Mucosa of stomach (tissue), 1 donor: Measurements from ENCODE around the gene IFITM10.

Experiments used
- H3K27me3 ChIP-seq: one replicate; pipeline ENCODE4 v1.7.0; 2013; ENCODE audit warnings: mild to moderate bottlenecking, low read length; ENCODE audit not compliant: control insufficient read depth, insufficient read depth
- H3K36me3 ChIP-seq: one replicate; pipeline ENCODE4 v1.7.0; 2013; ENCODE audit warnings: low read length; ENCODE audit not compliant: control insufficient read depth, insufficient read depth
- H3K4me1 ChIP-seq: one replicate; pipeline ENCODE4 v1.7.0; 2013; ENCODE audit warnings: mild to moderate bottlenecking, low read length; ENCODE audit not compliant: control insufficient read depth, insufficient read depth
- H3K4me3 ChIP-seq: one replicate; pipeline ENCODE4 v1.7.0; 2013; ENCODE audit warnings: low read length
- H3K9ac ChIP-seq: one replicate; pipeline ENCODE4 v1.7.0; 2013; ENCODE audit warnings: mild to moderate bottlenecking, low read length, moderate library complexity
- H3K9me3 ChIP-seq: one replicate; pipeline ENCODE4 v1.7.0; 2013; ENCODE audit warnings: mild to moderate bottlenecking, low read length, moderate library complexity; ENCODE audit not compliant: control insufficient read depth
- donor health status: Pancreatic carcinoma.

The IFITM10 gene

GRCh38 chr11:1750481-1750839 lies at the start of gene IFITM10:
Gene IFITM10, minus strand, starts transcription at chr11:1750595. Its CDS starts 153 bp downstream, at chr11:1750442.
- Histone ChIP-seq H3K9me3 (no peaks in the 10 kb centered on the region), H3K27me3 (peaks cover 31% of the 10 kb centered on the region), H3K9ac (no peak within 1 kb of the TSS), H3K4me3 (no peak within 1 kb of the TSS), H3K36me3 (peaks cover 9% of the 10 kb centered on the region), H3K4me1 (peaks cover 21% of the 10 kb centered on the region)

GRCh38 chr11:1797391-1798125 lies 47.2 kb upstream of the IFITM10 start:
- H3K9me3 ChIP-seq, result no peaks in the 10 kb centered on the region
- H3K36me3 ChIP-seq, result no peaks in the 10 kb centered on the region
- no peaks in the 10 kb centered on the region for H3K27me3 ChIP-seq
- no peak overlapping the region for H3K4me3 ChIP-seq
- no peak overlapping the region for H3K9ac ChIP-seq
- no peaks in the 10 kb centered on the region for H3K4me1 ChIP-seq

GRCh38 chr11:1796413-1797011 lies 46.1 kb upstream of the IFITM10 start:
- H3K4me1 ChIP-seq, result no peaks in the 10 kb centered on the region
- no peak overlapping the region for H3K4me3 ChIP-seq
- H3K27me3 ChIP-seq, result no peaks in the 10 kb centered on the region
- no peaks in the 10 kb centered on the region for H3K9me3 ChIP-seq
- no peak overlapping the region for H3K9ac ChIP-seq
- H3K36me3 ChIP-seq, result no peaks in the 10 kb centered on the region

GRCh38 chr11:1793081-1793480 lies 42.7 kb upstream of the IFITM10 start:
- no peak overlapping the region for H3K9ac ChIP-seq
- H3K36me3 ChIP-seq, result no peaks in the 10 kb centered on the region
- H3K27me3 ChIP-seq, result no peaks in the 10 kb centered on the region
- no peak overlapping the region for H3K4me3 ChIP-seq
- no peaks in the 10 kb centered on the region for H3K4me1 ChIP-seq
- H3K9me3 ChIP-seq, result no peaks in the 10 kb centered on the region

GRCh38 chr11:1792461-1792860 lies 42.1 kb upstream of the IFITM10 start:
- Histone ChIP-seq H3K4me1 (no peaks in the 10 kb centered on the region), H3K9ac (no peak overlapping the region)

GRCh38 chr11:1791912-1792311 lies 41.5 kb upstream of the IFITM10 start:
- H3K27me3 ChIP-seq, result no peaks in the 10 kb centered on the region

More at GRCh38 chr11:1792461-1792860, 42.1 kb upstream of the IFITM10 start:
- Histone ChIP-seq H3K36me3 (no peaks in the 10 kb centered on the region), H3K27me3 (no peaks in the 10 kb centered on the region), H3K4me3 (no peak overlapping the region), H3K9me3 (no peaks in the 10 kb centered on the region)

GRCh38 chr11:1786466-1786865 lies 36.1 kb upstream of the IFITM10 start:
- no peak overlapping the region for H3K4me3 ChIP-seq
- H3K36me3 ChIP-seq, result no peaks in the 10 kb centered on the region
- H3K4me1 ChIP-seq, result peaks cover 2% of the 10 kb centered on the region
- no peak overlapping the region for H3K9ac ChIP-seq
- no peaks in the 10 kb centered on the region for H3K9me3 ChIP-seq
- H3K27me3 ChIP-seq, result no peaks in the 10 kb centered on the region

More at GRCh38 chr11:1791912-1792311, 41.5 kb upstream of the IFITM10 start:
- Histone ChIP-seq H3K9me3 (no peaks in the 10 kb centered on the region), H3K9ac (no peak overlapping the region), H3K4me3 (no peak overlapping the region), H3K36me3 (no peaks in the 10 kb centered on the region), H3K4me1 (no peaks in the 10 kb centered on the region)

- Histone ChIP-seq H3K9me3 (no peaks in the 10 kb centered on the region), H3K27me3 (no peaks in the 10 kb centered on the region), H3K4me3 (no peak overlapping the region), H3K36me3 (no peaks in the 10 kb centered on the region), H3K9ac (no peak overlapping the region), H3K4me1 (peaks cover 4% of the 10 kb centered on the region)
Measured at GRCh38 chr11:1785749-1786413, 35.5 kb upstream of the IFITM10 start.

- Histone ChIP-seq H3K36me3 (no peaks in the 10 kb centered on the region), H3K9me3 (no peaks in the 10 kb centered on the region), H3K9ac (no peak overlapping the region), H3K27me3 (no peaks in the 10 kb centered on the region), H3K4me1 (peaks cover 4% of the 10 kb centered on the region), H3K4me3 (no peak overlapping the region)
Measured at GRCh38 chr11:1784761-1785650, 34.6 kb upstream of the IFITM10 start.

GRCh38 chr11:1783725-1784529 lies 33.5 kb upstream of the IFITM10 start:
- Histone ChIP-seq H3K9ac (no peak overlapping the region), H3K27me3 (no peaks in the 10 kb centered on the region), H3K4me3 (no peak overlapping the region), H3K9me3 (no peaks in the 10 kb centered on the region), H3K4me1 (peaks cover 4% of the 10 kb centered on the region), H3K36me3 (no peaks in the 10 kb centered on the region)
